ENCODE results near the gene STMN1. TPM values are rescaled to one million over a fixed set of nuclear protein-coding genes. Genes with fewer than 3 reads are reported as not detected.

STMN1 gene
- total RNA-seq, result 85.9 and 99.9 TPM in 2 replicates

- DNase-seq (ENCODE audit: low read depth), result peak; percentile 85
- peak within 1 kb of the TSS; percentile 83 for H3K4me3 ChIP-seq (ENCODE audit: low read depth, low read length)
- no peak for TF ChIP-seq CTCF (IDR thresholded peaks at IDR 0.05; ENCODE audit: insufficient read depth, low read depth, low read length)
Observed at GRCh38 chr1:25905680-25906643, at the start of gene STMN1. STMN1 (minus strand) TSS chr1:25906419; CDS start chr1:25904676, 1,743 bp downstream.

GRCh38 chr1:25955553-25955952 lies 49.3 kb upstream of the STMN1 start:
- H3K4me3 ChIP-seq (ENCODE audit: low read depth, low read length), result no peak overlapping the region
- TF ChIP-seq CTCF (IDR thresholded peaks at IDR 0.05; ENCODE audit: insufficient read depth, low read depth, low read length), result no peak
- DNase-seq (ENCODE audit: low read depth), result no peak

- no peak for DNase-seq (ENCODE audit: low read depth)
- TF ChIP-seq CTCF (IDR thresholded peaks at IDR 0.05; ENCODE audit: insufficient read depth, low read depth, low read length), result no peak
- H3K4me3 ChIP-seq (ENCODE audit: low read depth, low read length), result no peak overlapping the region
Observed at GRCh38 chr1:25954282-25954938, 48.2 kb upstream of the STMN1 start.

GRCh38 chr1:25952841-25953401 lies 46.7 kb upstream of the STMN1 start:
- no peak overlapping the region for H3K4me3 ChIP-seq (ENCODE audit: low read depth, low read length)
- TF ChIP-seq CTCF (IDR thresholded peaks at IDR 0.05; ENCODE audit: insufficient read depth, low read depth, low read length), result no peak
- peak; percentile 40 for DNase-seq (ENCODE audit: low read depth)

GRCh38 chr1:25948641-25949040 lies 42.4 kb upstream of the STMN1 start:
- DNase-seq (ENCODE audit: low read depth), result no peak
- H3K4me3 ChIP-seq (ENCODE audit: low read depth, low read length), result no peak overlapping the region
- no peak for TF ChIP-seq CTCF (IDR thresholded peaks at IDR 0.05; ENCODE audit: insufficient read depth, low read depth, low read length)

- DNase-seq (ENCODE audit: low read depth), result no peak
- no peak overlapping the region for H3K4me3 ChIP-seq (ENCODE audit: low read depth, low read length)
- no peak for TF ChIP-seq CTCF (IDR thresholded peaks at IDR 0.05; ENCODE audit: insufficient read depth, low read depth, low read length)
Observed at GRCh38 chr1:25947027-25947426, 40.8 kb upstream of the STMN1 start.

Measured in fibroblast of villous mesenchyme (primary cell).